IMR-90 (cell line): Measurements from ENCODE around the gene CD81. TPM values are rescaled to one million over a fixed set of nuclear protein-coding genes. Genes with fewer than 3 reads are reported as not detected.

ENCODE experiments used
- ATAC-seq: fragments of 200-7000 bp; cut with Tn5 transposase; 2 replicates; pipeline ENCODE4 v1.9.1; 2020; ENCODE audit warnings: low read depth, mild to moderate bottlenecking, moderate library complexity
- BruUV-seq: library from RNA; stranded (reverse); fragments of 400-500 nt; replicated peaks from 2 replicates; lab custom pipeline; 2021; lab: Mats Ljungman, UMichigan
- CTCF ChIA-PET: fragments of 300-600 bp; formaldehyde crosslinking; extraction: SDS; loops from one replicate; lab custom pipeline; 2021; ENCODE audit warnings: antibody characterized with exemption; lab: Yijun Ruan, JAX
- POLR2A ChIA-PET: fragments of 300-600 bp; sonication (Branson Sonifier 250); formaldehyde crosslinking; loops from one replicate; lab custom pipeline; 2022; ENCODE audit warnings: antibody characterized with exemption; ENCODE audit not compliant: unreplicated experiment; lab: Charles Lee
- DNase-seq: peaks from one replicate; pipeline ENCODE4 v3.0.0; 2013
- H2AFZ ChIP-seq: replicated peaks from 2 replicates; pipeline ENCODE3; 2013; ENCODE audit warnings: low read length, mild to moderate bottlenecking; ENCODE audit not compliant: poor library complexity
- H2AK5ac ChIP-seq: 2 replicates; pipeline ENCODE4 v1.6.1; 2013; ENCODE audit warnings: low read depth, low read length, inconsistent platforms
- H2AK9ac ChIP-seq: replicated peaks from 2 replicates; pipeline ENCODE3; 2013; ENCODE audit warnings: mild to moderate bottlenecking, low read depth, low read length, moderate library complexity; ENCODE audit not compliant: poor library complexity
- H2BK120ac ChIP-seq: 2 replicates; pipeline ENCODE4 v1.6.1; 2013; ENCODE audit warnings: low read depth, low read length, inconsistent platforms
- H2BK15ac ChIP-seq: 3 replicates; pipeline ENCODE4 v1.6.1; 2013; ENCODE audit warnings: low read depth, low read length, inconsistent platforms
- H2BK20ac ChIP-seq: 2 replicates; pipeline ENCODE4 v1.6.1; 2013; ENCODE audit warnings: low read depth, mild to moderate bottlenecking, inconsistent platforms, low read length, moderate library complexity
- H2BK5ac ChIP-seq: 2 replicates; pipeline ENCODE4 v1.6.1; 2013; ENCODE audit warnings: mild to moderate bottlenecking, low read depth, low read length, inconsistent platforms; ENCODE audit not compliant: poor library complexity, severe bottlenecking
- H3K14ac ChIP-seq: replicated peaks from 2 replicates; pipeline ENCODE4 v1.6.1; 2013; ENCODE audit warnings: low read depth, low read length, inconsistent platforms
- H3K18ac ChIP-seq: 2 replicates; pipeline ENCODE4 v1.6.1; 2013; ENCODE audit warnings: low read depth, low read length, control low read depth
- H3K23ac ChIP-seq: 2 replicates; pipeline ENCODE4 v1.6.1; 2013; ENCODE audit warnings: low read depth, low read length, inconsistent platforms
- H3K27ac ChIP-seq: 2 replicates; pipeline ENCODE4 v1.5.1; 2013; ENCODE audit warnings: mild to moderate bottlenecking, control low read depth, low read length; ENCODE audit not compliant: insufficient read depth
- H3K27me3 ChIP-seq: 2 replicates; pipeline ENCODE4 v1.6.1; 2013; ENCODE audit warnings: low read length; ENCODE audit not compliant: control insufficient read depth, insufficient read depth
- H3K36me3 ChIP-seq: 2 replicates; pipeline ENCODE4 v1.6.1; 2013; ENCODE audit warnings: low read length, mixed read lengths; ENCODE audit not compliant: control insufficient read depth, insufficient read depth
- H3K4ac ChIP-seq: 2 replicates; pipeline ENCODE4 v1.6.1; 2013; ENCODE audit warnings: low read depth, low read length, inconsistent platforms
- H3K4me1 ChIP-seq: 2 replicates; pipeline ENCODE4 v1.6.1; 2013; ENCODE audit warnings: low read length, mixed read lengths; ENCODE audit not compliant: control insufficient read depth, insufficient read depth
- H3K4me2 ChIP-seq: 2 replicates; pipeline ENCODE4 v1.6.1; 2013; ENCODE audit warnings: low read depth, mild to moderate bottlenecking, control low read depth, low read length, moderate library complexity
- H3K4me3 ChIP-seq: 2 replicates; pipeline ENCODE4 v1.5.1; 2013; ENCODE audit warnings: low read depth, mild to moderate bottlenecking, control low read depth, low read length, moderate library complexity; ENCODE audit not compliant: insufficient read depth
- H3K56ac ChIP-seq: 2 replicates; pipeline ENCODE4 v1.6.1; 2013; ENCODE audit warnings: low read length, inconsistent platforms; ENCODE audit not compliant: insufficient read depth; ENCODE audit errors: extremely low read depth
- H3K79me1 ChIP-seq, 2 experiments: 2 replicates each; pipeline ENCODE4 v1.6.1; 2013; ENCODE audit warnings: low read length in 2 of 2, inconsistent platforms in 1 of 2, low read depth in 1 of 2
- H3K9ac ChIP-seq: 2 replicates; pipeline ENCODE4 v1.6.1; 2013; ENCODE audit warnings: low read depth, low read length, control low read depth
- H3K9me1 ChIP-seq: 2 replicates; pipeline ENCODE4 v1.6.1; 2013; ENCODE audit warnings: low read length, inconsistent platforms; ENCODE audit not compliant: insufficient read depth
- H3K9me3 ChIP-seq: 2 replicates; pipeline ENCODE4 v1.6.1; 2013; ENCODE audit warnings: low read length; ENCODE audit not compliant: control insufficient read depth, insufficient read depth
- H4K20me1 ChIP-seq: 2 replicates; pipeline ENCODE4 v1.6.1; 2013; ENCODE audit warnings: low read length, inconsistent platforms; ENCODE audit not compliant: insufficient read depth
- H4K5ac ChIP-seq: 2 replicates; pipeline ENCODE4 v1.6.1; 2013; ENCODE audit warnings: mild to moderate bottlenecking, low read depth, low read length, control low read depth
- H4K8ac ChIP-seq, 2 experiments: 2 replicates each; pipeline ENCODE4 v1.6.1; 2013; ENCODE audit warnings: low read depth in 2 of 2, low read length in 2 of 2, control low read depth in 1 of 2, inconsistent platforms in 1 of 2
- H4K91ac ChIP-seq: 2 replicates; pipeline ENCODE4 v1.6.1; 2013; ENCODE audit warnings: low read depth, low read length, inconsistent platforms; ENCODE audit not compliant: insufficient read depth
- BHLHE40 ChIP-seq: fragments of 150-350 bp; IDR thresholded peaks from 2 replicates; pipeline ENCODE4 v1.6.1; 2016; ENCODE audit warnings: mild to moderate bottlenecking, low read depth, low read length
- ELK1 ChIP-seq: fragments of 150-350 bp; IDR thresholded peaks from 2 replicates; pipeline ENCODE4 v1.6.1; 2016; ENCODE audit warnings: low read depth, mild to moderate bottlenecking, low read length, moderate library complexity, borderline replicate concordance
- FOS ChIP-seq: fragments of 150-350 bp; IDR thresholded peaks from 2 replicates; pipeline ENCODE4 v1.6.1; 2016; ENCODE audit warnings: low read depth, low read length
- MAFK ChIP-seq: IDR thresholded peaks from 2 replicates; pipeline ENCODE4 v1.6.1; 2012; ENCODE audit warnings: low read depth, low read length, improper control_type of control experiment
- NFE2L2 ChIP-seq: fragments of 150-350 bp; IDR thresholded peaks from 2 replicates; pipeline ENCODE4 v1.6.1; 2016; ENCODE audit warnings: low read depth, mild to moderate bottlenecking, low read length
- POLR2A ChIP-seq: IDR thresholded peaks from 2 replicates; pipeline ENCODE4 v1.6.1; 2012; ENCODE audit warnings: mild to moderate bottlenecking, low read depth, low read length
- RFX5 ChIP-seq: IDR thresholded peaks from 2 replicates; pipeline ENCODE4 v1.8.0; 2012; ENCODE audit warnings: low read depth, mild to moderate bottlenecking, low read length, moderate library complexity
- SMC3 ChIP-seq: fragments of 150-350 bp; IDR thresholded peaks from 2 replicates; pipeline ENCODE4 v1.6.1; 2016; ENCODE audit warnings: low read depth, mild to moderate bottlenecking, antibody characterized with exemption, low read length, moderate library complexity
- WGBS, 2 experiments: methylation state at CpG; one replicate each; pipeline versions ENCODE4 v1.1.5 to v1.1.7; 2013; ENCODE audit warnings: missing lambda C conversion rate in 2 of 2; ENCODE audit not compliant: insufficient read length in 1 of 2; ENCODE audit errors: extremely low coverage in 2 of 2; 5-methylcytosine and 5-hydroxymethylcytosine counted together
- dilution Hi-C: fragments of 300-500 bp; cut with HindIII; formaldehyde crosslinking; loops from one replicate; pipeline ENCODE4 v1.14.3; 2018; ENCODE audit warnings: low sequenced_read_pairs; ENCODE audit not compliant: unreplicated experiment
- in situ Hi-C: fragments of 300-500 bp; cut with MboI; formaldehyde crosslinking; loops from 3 replicates; pipeline ENCODE4 v1.14.3; 2019; ENCODE audit warnings: low sequenced_read_pairs, inconsistent platforms, mixed read lengths
- intact Hi-C: fragments of 100-400 bp; cut with micrococcal nuclease; formaldehyde crosslinking; loops from 2 replicates; pipeline ENCODE4 v1.10.0; 2022
- polyA plus RNA-seq, 3 experiments: library from polyadenylated mRNA; depleted of rRNA; stranded (reverse); fragments of >200 nt; gene quantifications; 2 replicates each; pipeline ENCODE4 v1.2.3, GENCODE V29; 2012; ENCODE audit warnings: low replicate concordance in 1 of 3
- total RNA-seq: library from RNA; depleted of rRNA; stranded (reverse); fragments of >200 nt; gene quantifications from 2 replicates; pipeline ENCODE4 v1.2.3, GENCODE V29; 2012
- TF ChIP-seq, protein P1 (sequence below): fragments of 150-350 bp; IDR thresholded peaks from 2 replicates; pipeline ENCODE4 v1.6.1; 2017; ENCODE audit warnings: mild to moderate bottlenecking, antibody characterized with exemption, low read length, low read depth
- TF ChIP-seq, protein P2 (sequence below): conservative IDR thresholded peaks from 2 replicates; pipeline ENCODE4 v1.5.1; 2012; ENCODE audit warnings: mild to moderate bottlenecking, low read depth, low read length, improper control_type of control experiment

CD81 gene
- total and polyA plus RNA-seq, 2 of the 4 experiments (the other 2 are of a cell fraction): 159 to 689 TPM

- H3K9me1 ChIP-seq: no peaks in the 10 kb centered on the region
- no peak overlapping the region for H3K27ac ChIP-seq
- H4K8ac ChIP-seq: no peak overlapping the region
- DNase-seq (no peak), ATAC-seq (no peak)
- H2AK5ac ChIP-seq: no peak overlapping the region
- no peak overlapping the region for H4K5ac ChIP-seq
- H3K4me3 ChIP-seq: no peak overlapping the region
- H2AK9ac ChIP-seq: no peak overlapping the region
- no peaks in the 10 kb centered on the region for H3K36me3 ChIP-seq
- H4K91ac ChIP-seq: no peak overlapping the region
- H3K23ac ChIP-seq: no peak overlapping the region
- H2BK5ac ChIP-seq: no peak overlapping the region
- no peak overlapping the region for H2AFZ ChIP-seq
- intact Hi-C loops (no loop called here), dilution Hi-C loops (no loop called here), in situ Hi-C loops (no loop called here)
- no peak overlapping the region for H2BK15ac ChIP-seq
- no TSS peak for BruUV-seq
- no peak overlapping the region for H2BK120ac ChIP-seq
- no peak overlapping the region for H3K9ac ChIP-seq
- no peak overlapping the region for H3K18ac ChIP-seq
- H3K4me2 ChIP-seq: no peak overlapping the region
- H3K79me1 ChIP-seq: no peaks in the 10 kb centered on the region
- ChIA-PET CTCF (no interaction called here), POLR2A (no interaction called here)
- H3K4ac ChIP-seq: no peak overlapping the region
- WGBS, 2 experiments: 33% methylated on average over 1 of the region's 9 CpGs; no CpG with 5 or more reads in 1 of the 2 experiments
- peaks cover 17% of the 10 kb centered on the region for H3K9me3 ChIP-seq
- TF ChIP-seq MAFK: no peak
- no peak for TF ChIP-seq RFX5
- TF ChIP-seq, protein P1, sequence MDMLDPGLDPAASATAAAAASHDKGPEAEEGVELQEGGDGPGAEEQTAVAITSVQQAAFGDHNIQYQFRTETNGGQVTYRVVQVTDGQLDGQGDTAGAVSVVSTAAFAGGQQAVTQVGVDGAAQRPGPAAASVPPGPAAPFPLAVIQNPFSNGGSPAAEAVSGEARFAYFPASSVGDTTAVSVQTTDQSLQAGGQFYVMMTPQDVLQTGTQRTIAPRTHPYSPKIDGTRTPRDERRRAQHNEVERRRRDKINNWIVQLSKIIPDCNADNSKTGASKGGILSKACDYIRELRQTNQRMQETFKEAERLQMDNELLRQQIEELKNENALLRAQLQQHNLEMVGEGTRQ: no peak
- TF ChIP-seq BHLHE40: no peak
- no peak for TF ChIP-seq POLR2A
- no peak for TF ChIP-seq SMC3
- no peak for TF ChIP-seq FOS
- TF ChIP-seq NFE2L2: no peak
- TF ChIP-seq, protein P2, sequence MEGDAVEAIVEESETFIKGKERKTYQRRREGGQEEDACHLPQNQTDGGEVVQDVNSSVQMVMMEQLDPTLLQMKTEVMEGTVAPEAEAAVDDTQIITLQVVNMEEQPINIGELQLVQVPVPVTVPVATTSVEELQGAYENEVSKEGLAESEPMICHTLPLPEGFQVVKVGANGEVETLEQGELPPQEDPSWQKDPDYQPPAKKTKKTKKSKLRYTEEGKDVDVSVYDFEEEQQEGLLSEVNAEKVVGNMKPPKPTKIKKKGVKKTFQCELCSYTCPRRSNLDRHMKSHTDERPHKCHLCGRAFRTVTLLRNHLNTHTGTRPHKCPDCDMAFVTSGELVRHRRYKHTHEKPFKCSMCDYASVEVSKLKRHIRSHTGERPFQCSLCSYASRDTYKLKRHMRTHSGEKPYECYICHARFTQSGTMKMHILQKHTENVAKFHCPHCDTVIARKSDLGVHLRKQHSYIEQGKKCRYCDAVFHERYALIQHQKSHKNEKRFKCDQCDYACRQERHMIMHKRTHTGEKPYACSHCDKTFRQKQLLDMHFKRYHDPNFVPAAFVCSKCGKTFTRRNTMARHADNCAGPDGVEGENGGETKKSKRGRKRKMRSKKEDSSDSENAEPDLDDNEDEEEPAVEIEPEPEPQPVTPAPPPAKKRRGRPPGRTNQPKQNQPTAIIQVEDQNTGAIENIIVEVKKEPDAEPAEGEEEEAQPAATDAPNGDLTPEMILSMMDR: no peak
- no peak for TF ChIP-seq ELK1
- H2BK20ac ChIP-seq: no peak overlapping the region
- no peaks in the 10 kb centered on the region for H4K20me1 ChIP-seq
- H3K4me1 ChIP-seq: no peaks in the 10 kb centered on the region
- peaks cover 3% of the 10 kb centered on the region; the same call in 1 of the 2 replicates for H3K27me3 ChIP-seq
- no peak overlapping the region for H3K56ac ChIP-seq
- H3K14ac ChIP-seq: no peak overlapping the region
These were observed 29.7 kb upstream of the CD81 start for GRCh38 chr11:2347308-2347830.
